Neural cell (in vitro differentiated cells): ENCODE results near the gene NR5A1.

Source experiments
- CTCF ChIP-seq: fragments of 450-650 bp; IDR thresholded peaks from 2 replicates; pipeline ENCODE4 v1.5.1; 2014; ENCODE audit warnings: antibody characterized with exemption, mild to moderate bottlenecking, moderate library complexity; ENCODE audit not compliant: poor library complexity, severe bottlenecking
- POLR2AphosphoS5 ChIP-seq: IDR thresholded peaks from 2 replicates; pipeline ENCODE4 v1.6.1; 2012

- TF ChIP-seq POLR2AphosphoS5 (no peak), CTCF (no peak)
Measured at GRCh38 chr9:124501771-124502320, 5.4 kb downstream of the NR5A1 start.
